ENCODE data around the gene PIKFYVE.
"Not testable (repeated sequence)": the region's sequence is repeated elsewhere in the genome, so short reads cannot be mapped to it uniquely, and the experiment has no call there.

Gene PIKFYVE

GRCh38 chr2:208254871-208255556 lies 11.0 kb upstream of the PIKFYVE start, which contains the start of gene IDH1:
TSS of gene IDH1 (minus strand) at chr2:208255071. CDS start at chr2:208251551, 3,520 bp downstream.
- DNase-seq: peak; percentile 86

GRCh38 chr2:208255557-208256106 lies 10.4 kb upstream of the PIKFYVE start:
- DNase-seq: no peak

GRCh38 chr2:208256192-208256782 lies 9.8 kb upstream of the PIKFYVE start:
- DNase-seq: no peak

GRCh38 chr2:208256849-208257813 lies 8.9 kb upstream of the PIKFYVE start:
- not testable (repeated sequence) for DNase-seq

DNA sequence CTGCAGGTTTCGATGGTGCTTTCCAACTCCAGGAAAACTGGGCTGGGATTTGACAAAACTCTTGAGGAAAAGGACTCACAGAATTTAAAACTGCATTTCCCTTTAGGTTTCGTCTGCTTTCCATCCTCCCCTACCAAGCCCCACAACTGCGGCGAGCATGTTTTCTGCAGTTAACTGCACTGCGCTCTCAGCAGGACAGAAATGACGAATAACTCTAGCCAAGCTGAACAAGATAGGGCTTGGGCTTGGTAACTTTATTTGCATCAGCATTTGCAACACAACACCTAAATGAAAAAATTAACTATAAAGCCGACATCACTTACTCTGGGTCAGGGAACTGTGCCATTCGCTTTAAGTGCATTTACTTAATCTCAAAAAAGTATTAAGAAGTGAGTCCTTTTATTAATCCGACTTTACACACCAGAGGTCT lies 669 bp upstream of the PIKFYVE start:
- DNase-seq: no peak

- no peak for DNase-seq
These were observed 468 bp downstream of the PIKFYVE start for GRCh38 chr2:208266553-208266893.

DNA sequence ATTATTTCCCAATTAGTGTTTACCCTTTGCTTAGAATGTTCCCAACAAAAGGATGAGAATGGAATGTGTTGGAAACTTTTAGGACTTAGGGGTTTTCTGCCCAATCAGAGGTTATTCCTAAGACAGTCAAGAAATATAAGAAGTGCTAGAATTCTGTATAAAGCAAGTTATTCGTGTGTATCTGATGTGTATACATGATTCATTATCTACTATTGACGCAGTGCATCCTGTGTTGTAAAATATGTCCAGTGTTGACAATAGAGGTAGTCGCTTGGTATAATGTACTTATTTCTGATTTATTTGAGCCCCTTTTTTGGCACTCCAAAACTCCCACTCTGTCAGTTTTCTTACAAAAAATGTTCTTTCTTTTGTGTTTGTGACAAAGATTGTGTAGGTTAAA lies 881 bp downstream of the PIKFYVE start:
- no peak for DNase-seq

- DNase-seq: not testable (repeated sequence)
These were observed 1.5 kb downstream of the PIKFYVE start for GRCh38 chr2:208267526-208267925.

DNA sequence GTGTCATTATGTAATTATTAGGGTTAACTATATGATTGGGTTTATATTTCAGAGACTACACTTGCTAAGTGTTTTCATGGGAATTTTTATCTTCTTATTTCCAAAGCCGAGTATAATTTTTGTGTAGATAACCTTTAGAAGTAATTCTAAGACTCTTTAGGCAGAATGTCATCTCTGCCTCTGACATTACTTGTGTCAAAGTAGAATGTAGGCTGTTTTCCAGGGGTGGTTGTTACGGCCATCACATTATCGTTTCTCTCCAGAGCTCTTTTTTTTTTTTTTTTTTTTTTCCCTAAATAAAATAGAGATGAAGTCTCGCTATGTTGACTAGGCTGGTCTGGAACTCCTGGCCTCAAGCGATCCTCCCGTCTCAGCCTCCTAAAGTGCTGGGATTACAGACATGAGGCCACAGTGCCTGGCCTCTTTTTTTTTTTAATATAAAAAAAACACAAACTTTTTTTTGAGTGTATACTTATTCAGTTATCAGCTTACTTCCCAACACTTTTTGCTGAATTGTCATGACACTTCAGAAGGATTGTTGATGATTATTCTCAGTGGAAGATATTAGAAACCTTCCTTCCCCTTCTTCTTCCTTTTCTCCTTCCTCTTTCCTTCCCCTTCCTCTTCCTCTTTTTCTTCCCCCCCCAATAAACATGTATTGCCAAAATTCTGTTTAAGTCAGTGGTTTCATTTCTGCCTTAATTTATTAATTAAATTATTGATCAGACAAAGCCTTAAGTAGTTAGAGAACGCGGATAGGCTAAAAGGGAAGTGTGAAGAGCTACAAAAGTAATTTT lies 2.3 kb downstream of the PIKFYVE start:
- DNase-seq: no peak

DNA sequence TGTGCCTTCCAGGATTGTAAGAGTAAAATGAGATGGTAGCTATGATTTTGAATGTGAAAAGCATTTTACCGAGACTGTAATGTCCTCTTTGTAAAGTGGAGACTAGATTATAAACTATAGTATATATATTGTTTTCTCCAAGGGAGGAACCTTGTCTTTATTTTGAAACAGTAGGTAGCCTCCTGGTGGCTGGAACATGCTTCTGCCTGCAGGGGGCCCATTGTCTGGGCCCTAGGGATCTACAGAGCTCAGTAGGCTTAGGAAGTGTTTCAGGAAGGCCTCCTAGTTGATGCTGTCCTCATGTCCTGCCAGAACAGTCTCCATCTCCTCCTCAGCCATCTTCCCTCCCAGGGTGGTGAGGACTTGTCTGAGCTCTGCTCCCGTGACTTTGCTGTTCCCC lies 3.0 kb downstream of the PIKFYVE start:
- no peak for DNase-seq

GRCh38 chr2:208274748-208275147 lies 8.7 kb downstream of the PIKFYVE start:
- DNase-seq: no peak

DNA sequence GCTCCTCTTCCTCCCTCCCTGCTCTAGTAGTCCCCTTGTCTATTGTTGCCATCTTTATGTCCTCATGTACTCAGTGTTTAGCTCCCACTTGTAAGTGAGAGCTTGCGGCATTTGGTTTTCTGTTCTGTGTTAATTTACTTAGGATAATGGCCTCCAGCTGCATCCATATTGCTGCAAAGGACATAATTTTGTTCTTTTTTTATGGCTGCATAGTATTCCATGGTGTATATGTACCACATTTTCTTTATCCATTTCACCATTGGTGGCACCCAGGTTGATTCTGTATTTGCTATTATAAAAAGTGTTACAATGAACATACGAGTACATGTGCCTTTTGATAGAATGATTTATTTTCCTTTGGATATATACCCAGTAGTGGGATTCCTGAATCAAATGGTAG lies 12.5 kb downstream of the PIKFYVE start:
- no peak for DNase-seq

GRCh38 chr2:208279236-208279635 lies 13.2 kb downstream of the PIKFYVE start:
- DNase-seq: no peak

- no peak for DNase-seq
These were observed 14.2 kb downstream of the PIKFYVE start for GRCh38 chr2:208280234-208280633.

GRCh38 chr2:208280933-208281332 lies 14.9 kb downstream of the PIKFYVE start:
- no peak for DNase-seq

DNA sequence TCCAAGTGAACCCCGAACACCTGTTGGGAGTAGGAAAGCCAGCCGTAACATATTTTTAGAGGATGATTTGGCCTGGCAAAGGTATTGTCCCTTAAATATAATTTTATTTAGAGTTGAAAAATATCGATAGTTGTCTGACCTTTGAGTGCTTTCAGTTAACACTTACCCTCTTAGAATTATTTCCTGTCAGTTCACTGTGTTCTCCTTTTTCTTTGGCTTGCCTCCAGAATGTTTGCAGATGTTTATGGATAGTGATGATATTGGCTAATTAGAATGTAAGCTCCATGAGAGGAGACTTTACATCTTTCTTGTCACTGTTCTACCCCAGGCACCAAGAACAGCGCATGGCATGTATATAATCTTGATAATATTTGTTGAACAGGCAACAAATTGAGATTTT lies 19.8 kb downstream of the PIKFYVE start:
- DNase-seq: no peak

GRCh38 chr2:208294482-208295024 lies 28.5 kb downstream of the PIKFYVE start:
- no peak for DNase-seq

GRCh38 chr2:208295834-208296233 lies 29.8 kb downstream of the PIKFYVE start:
- no peak for DNase-seq

DNA sequence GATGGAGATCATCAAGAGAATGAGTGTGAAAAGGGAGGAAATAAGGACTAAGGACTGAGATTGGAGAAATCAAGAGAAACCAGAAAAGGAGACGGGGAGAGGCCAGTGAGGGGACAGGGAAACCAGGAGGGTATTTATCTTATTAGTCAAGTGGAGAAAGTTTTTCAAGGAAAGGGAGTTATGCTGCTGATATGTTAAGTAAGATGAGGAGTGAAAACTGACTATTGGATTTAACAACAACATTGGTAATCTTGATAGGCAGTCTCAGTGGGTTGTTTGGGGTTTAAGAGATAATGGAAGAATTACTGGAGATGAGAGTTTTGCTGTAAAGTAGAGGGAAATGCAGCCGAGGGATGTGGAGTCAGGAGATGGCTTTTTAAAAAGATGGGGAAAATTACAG lies 30.6 kb downstream of the PIKFYVE start:
- DNase-seq: no peak

- DNase-seq: no peak
These were observed 31.9 kb downstream of the PIKFYVE start for GRCh38 chr2:208297961-208298360.

DNA sequence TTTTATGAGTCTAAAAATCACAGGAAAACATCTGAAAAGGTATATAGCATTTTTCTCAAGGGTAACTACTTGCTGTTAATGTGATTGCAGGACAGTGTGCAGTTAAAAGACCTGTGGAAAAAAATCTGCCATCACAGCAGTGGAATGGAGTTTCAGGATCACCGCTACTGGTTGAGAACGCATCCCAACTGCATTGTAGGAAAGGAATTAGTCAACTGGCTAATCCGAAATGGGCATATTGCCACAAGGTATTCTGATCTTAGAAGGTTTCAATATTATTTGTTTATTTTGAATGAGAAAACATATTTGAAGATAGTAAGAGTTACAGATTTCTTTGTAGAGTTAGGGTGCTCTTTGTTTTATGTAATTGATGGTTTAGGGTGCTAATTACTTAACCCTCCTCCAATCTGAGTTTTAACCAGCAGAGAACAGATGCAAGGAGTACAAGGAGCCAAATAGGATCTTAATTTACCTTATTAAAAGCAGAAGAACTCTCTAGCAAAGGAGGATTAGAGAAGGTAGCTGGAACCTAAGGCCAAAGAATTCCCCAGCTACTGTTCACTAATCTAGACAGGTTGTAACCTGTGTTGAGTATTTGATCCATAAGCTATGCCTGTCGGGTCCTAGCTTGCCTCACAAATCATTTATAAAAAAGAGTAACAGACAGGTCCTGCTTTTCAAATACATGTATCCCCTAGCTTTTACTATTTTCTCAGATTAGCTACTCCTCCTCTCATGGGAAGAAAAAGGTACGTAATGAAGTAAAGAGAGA lies 35.0 kb downstream of the PIKFYVE start:
- no peak for DNase-seq
